Neural cell (in vitro differentiated cells): ENCODE data around the gene RCOR3. TPM values are rescaled to one million over a fixed set of nuclear protein-coding genes. Genes with fewer than 3 reads are reported as not detected.

Source experiments
- H2AFZ ChIP-seq: fragments of 200-600, 300-800 bp; sonication (generic), shearing (Covaris generic); 2 replicates; pipeline ENCODE4 v1.6.0; 2014; ENCODE audit warnings: low read depth, mild to moderate bottlenecking, antibody characterized with exemption, low read length, moderate library complexity
- H3F3A ChIP-seq: fragments of 200-600 bp; shearing (Covaris generic); 2 replicates; pipeline ENCODE4 v1.6.1; 2016; ENCODE audit warnings: mild to moderate bottlenecking, moderate library complexity, mixed read lengths, antibody characterized with exemption, low read length; ENCODE audit not compliant: insufficient read depth, poor library complexity, severe bottlenecking
- H3K27ac ChIP-seq: fragments of 200-600, 300-800 bp; sonication (generic), shearing (Covaris generic); 2 replicates; pipeline ENCODE4 v1.5.1; 2014; ENCODE audit warnings: mild to moderate bottlenecking, low read length, moderate library complexity
- H3K27me3 ChIP-seq: fragments of 300-800, 200-600 bp; sonication (generic), shearing (Covaris generic); 2 replicates; pipeline ENCODE4 v1.6.0; 2014; ENCODE audit warnings: mild to moderate bottlenecking, low read depth, low read length, moderate library complexity; ENCODE audit not compliant: insufficient read depth
- H3K36me3 ChIP-seq: fragments of 300-800, 200-600 bp; sonication (generic), shearing (Covaris generic); 2 replicates; pipeline ENCODE4 v1.5.1; 2014; ENCODE audit warnings: mild to moderate bottlenecking, antibody characterized with exemption, low read length, moderate library complexity; ENCODE audit not compliant: insufficient read depth
- H3K4me2 ChIP-seq: fragments of 300-800, 200-600 bp; sonication (generic), shearing (Covaris generic); 2 replicates; pipeline ENCODE4 v1.6.0; 2014; ENCODE audit warnings: mild to moderate bottlenecking, low read length
- H3K4me3 ChIP-seq: fragments of 300-800, 200-600 bp; sonication (generic), shearing (Covaris generic); 2 replicates; pipeline ENCODE4 v1.5.1; 2014; ENCODE audit warnings: mild to moderate bottlenecking, low read length, moderate library complexity
- H3K79me2 ChIP-seq: fragments of 200-600 bp; shearing (Covaris generic); replicated peaks from 2 replicates; pipeline ENCODE4 v1.6.0; 2014; ENCODE audit warnings: mild to moderate bottlenecking, low read length, moderate library complexity; ENCODE audit not compliant: insufficient read depth
- H3K9ac ChIP-seq: fragments of 300-800, 200-600 bp; sonication (generic), shearing (Covaris generic); 2 replicates; pipeline ENCODE4 v1.6.1; 2016; ENCODE audit warnings: mild to moderate bottlenecking, low read length, mixed read lengths
- H3K9me2 ChIP-seq: fragments of 200-600 bp; shearing (Covaris generic); 2 replicates; pipeline ENCODE4 v1.6.1; 2016; ENCODE audit warnings: mild to moderate bottlenecking, low read length, mixed read lengths; ENCODE audit not compliant: insufficient read depth
- H3K9me3 ChIP-seq: fragments of 200-600, 300-800 bp; sonication (generic), shearing (Covaris generic); 2 replicates; pipeline ENCODE4 v1.6.1; 2016; ENCODE audit warnings: mild to moderate bottlenecking, mixed run types, low read length, moderate library complexity, mixed read lengths
- H4K20me1 ChIP-seq: fragments of 200-600 bp; shearing (Covaris generic); 2 replicates; pipeline ENCODE4 v1.6.1; 2016; ENCODE audit warnings: mild to moderate bottlenecking, mixed run types; ENCODE audit not compliant: insufficient read depth
- CTCF ChIP-seq: fragments of 450-650 bp; IDR thresholded peaks from 2 replicates; pipeline ENCODE4 v1.5.1; 2014; ENCODE audit warnings: antibody characterized with exemption, mild to moderate bottlenecking, moderate library complexity; ENCODE audit not compliant: poor library complexity, severe bottlenecking
- EP300 ChIP-seq: fragments of 450-650 bp; conservative IDR thresholded peaks from 2 replicates; pipeline ENCODE4 v1.6.1; 2014; ENCODE audit warnings: antibody characterized with exemption, mild to moderate bottlenecking, moderate library complexity; ENCODE audit not compliant: poor library complexity, severe bottlenecking
- MXI1 ChIP-seq: fragments of 450-650 bp; conservative IDR thresholded peaks from 2 replicates; pipeline ENCODE4 v1.6.1; 2014; ENCODE audit warnings: antibody characterized with exemption, mild to moderate bottlenecking; ENCODE audit not compliant: poor library complexity, severe bottlenecking
- RAD21 ChIP-seq: fragments of 450-650 bp; conservative IDR thresholded peaks from 2 replicates; pipeline ENCODE4 v1.6.1; 2014; ENCODE audit warnings: antibody characterized with exemption, mild to moderate bottlenecking, moderate library complexity
- REST ChIP-seq: IDR thresholded peaks from 2 replicates; pipeline ENCODE4 v1.6.1; 2012; ENCODE audit warnings: borderline replicate concordance
- SMC3 ChIP-seq: fragments of 450-650 bp; conservative IDR thresholded peaks from 2 replicates; pipeline ENCODE4 v1.6.1; 2014; ENCODE audit warnings: antibody characterized with exemption, mild to moderate bottlenecking, moderate library complexity; ENCODE audit not compliant: poor library complexity
- TAF1 ChIP-seq: IDR thresholded peaks from 2 replicates; pipeline ENCODE4 v1.6.1; 2012; ENCODE audit warnings: low read depth
- polyA plus RNA-seq: library from polyadenylated mRNA; depleted of rRNA; stranded (reverse); fragments of >200 nt; gene quantifications from 2 replicates; pipeline ENCODE4 v1.2.3, GENCODE V29; 2014

The RCOR3 gene
- polyA plus RNA-seq, 1 donor from 2014 or later = 61.6 TPM

- Histone ChIP-seq H3K4me2 (no peak overlapping the region), H3F3A (no peaks in the 10 kb centered on the region), H3K27ac (no peak overlapping the region), H4K20me1 (no peaks in the 10 kb centered on the region), H2AFZ (no peak overlapping the region), H3K79me2 (no peaks in the 10 kb centered on the region), H3K9me3 (no peaks in the 10 kb centered on the region), H3K27me3 (no peaks in the 10 kb centered on the region), H3K4me3 (no peak overlapping the region), H3K9me2 (no peaks in the 10 kb centered on the region), H3K36me3 (peaks cover 12% of the 10 kb centered on the region), H3K9ac (no peak overlapping the region)
- TF ChIP-seq CTCF = no peak
- TF ChIP-seq TAF1 = no peak
- TF ChIP-seq EP300 = no peak
- TF ChIP-seq SMC3 = no peak
- no peak for TF ChIP-seq REST
- TF ChIP-seq MXI1 = no peak
- no peak for TF ChIP-seq RAD21
These were observed 21.7 kb downstream of the RCOR3 start for GRCh38 chr1:211280910-211281309.

GRCh38 chr1:211281320-211282022 lies 22.3 kb downstream of the RCOR3 start:
- Histone ChIP-seq H3F3A (no peaks in the 10 kb centered on the region), H3K9ac (no peak overlapping the region), H3K9me2 (no peaks in the 10 kb centered on the region), H3K4me2 (no peak overlapping the region), H3K79me2 (no peaks in the 10 kb centered on the region), H4K20me1 (no peaks in the 10 kb centered on the region), H3K9me3 (no peaks in the 10 kb centered on the region), H3K36me3 (peaks cover 12% of the 10 kb centered on the region), H3K27me3 (no peaks in the 10 kb centered on the region), H3K27ac (no peak overlapping the region), H3K4me3 (no peak overlapping the region), H2AFZ (no peak overlapping the region)
- no peak for TF ChIP-seq CTCF
